NCI-H2227 (cell line): ENCODE measurements around the gene GAS5.
A peak's percentile ranks its signal among the peaks of the same experiment; 100 is the strongest.
"Not testable (repeated sequence)": the region's sequence is repeated elsewhere in the genome, so short reads cannot be mapped to it uniquely, and the experiment has no call there.

Experiments used
- DNase-seq: peaks from one replicate; lab custom pipeline; 2025; ENCODE audit not compliant: unreplicated experiment; lab: John Stamatoyannopoulos, UW

Gene GAS5

DNA sequence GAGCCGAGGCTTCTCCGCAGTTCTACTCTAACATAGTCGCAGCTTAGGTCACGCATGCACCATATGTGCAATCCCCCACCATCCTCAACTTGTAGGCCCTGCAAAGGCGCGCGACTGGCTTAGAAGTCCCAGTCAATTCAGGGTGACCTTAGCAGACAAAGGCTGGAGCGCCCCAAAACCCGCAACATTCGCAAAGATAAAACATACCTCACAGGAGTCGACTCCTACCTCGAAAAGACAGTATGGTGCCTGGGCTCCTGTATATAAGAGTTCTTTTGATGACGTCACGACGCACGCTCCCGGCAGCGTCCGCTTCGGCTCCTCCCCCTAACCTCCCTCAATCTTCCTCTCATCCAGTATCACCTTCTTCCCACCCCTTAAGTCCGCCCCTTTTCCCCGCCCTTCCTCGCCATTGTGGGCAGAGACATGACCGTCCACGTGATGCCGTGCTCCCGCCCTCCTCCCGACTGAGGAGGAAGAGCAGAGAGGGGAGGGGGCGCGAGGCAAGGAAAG is at the start of gene GAS5:
GAS5 (minus strand) TSS at position 237 of the 513 bp plus-strand sequence.
- peak; percentile 99 for DNase-seq

GRCh38 chr1:173917149-173917548 is 49.4 kb upstream of the GAS5 start, which contains the start of gene SERPINC1:
Gene SERPINC1 (minus strand): TSS chr1:173917327. CDS start chr1:173917259, 68 bp downstream.
- no peak for DNase-seq

- no peak for DNase-seq
Observed at GRCh38 chr1:173916667-173917066, 48.9 kb upstream of the GAS5 start.

DNA sequence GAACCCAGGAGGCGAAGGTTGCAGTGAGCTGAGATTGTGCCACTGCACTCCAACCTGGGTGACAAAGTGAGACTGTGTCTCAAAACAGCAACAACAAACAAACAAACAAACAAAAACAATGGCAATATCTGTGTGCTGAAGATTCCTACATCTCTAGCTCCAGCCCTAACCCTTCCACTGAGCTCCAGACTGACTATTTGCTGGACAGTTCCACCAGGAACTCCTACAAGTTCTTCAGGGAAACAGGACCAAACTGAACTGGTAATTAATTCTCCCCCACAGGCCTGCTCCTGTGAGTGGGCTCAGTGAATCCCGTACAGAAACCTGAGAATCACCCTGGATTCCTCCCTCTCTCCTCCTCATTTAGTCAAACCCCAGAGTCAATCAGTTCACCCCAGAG is 47.8 kb upstream of the GAS5 start:
- no peak for DNase-seq

GRCh38 chr1:173914366-173914871 is 46.6 kb upstream of the GAS5 start:
- DNase-seq, result no peak

- no peak for DNase-seq
Observed at GRCh38 chr1:173913111-173913510, 45.3 kb upstream of the GAS5 start.

DNA sequence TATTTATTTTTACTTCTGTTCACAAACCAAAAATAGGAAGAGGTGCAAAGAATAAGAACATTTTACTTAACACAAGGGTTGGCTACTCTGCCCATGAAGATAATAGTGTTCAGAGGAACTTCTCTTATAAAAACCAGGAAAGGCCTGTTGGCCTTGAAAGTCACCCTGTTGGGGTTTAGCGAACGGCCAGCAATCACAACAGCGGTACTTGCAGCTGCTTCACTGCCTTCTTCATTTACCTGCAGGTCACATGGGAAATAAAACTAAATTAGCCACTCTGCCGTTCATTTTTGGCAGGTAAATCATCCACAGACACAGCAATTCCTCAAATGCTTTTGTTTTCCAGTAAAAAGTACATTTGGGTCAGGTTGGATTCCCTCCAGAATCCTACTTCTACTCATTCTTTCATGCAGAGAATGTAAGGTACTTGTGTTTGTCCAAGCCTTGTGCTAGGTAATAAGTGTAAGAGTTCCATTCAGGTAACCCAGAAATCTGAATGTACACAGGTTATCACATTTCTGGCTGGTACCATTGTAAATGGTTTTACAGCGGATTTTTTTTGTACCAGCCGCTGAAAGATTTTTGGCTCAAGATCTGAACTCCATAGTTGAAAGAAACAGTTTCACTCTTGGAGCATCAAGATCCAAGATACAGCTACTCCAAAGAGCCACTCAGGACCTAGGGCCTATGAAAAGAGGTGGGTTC is 36.2 kb upstream of the GAS5 start:
- DNase-seq, result no peak

- DNase-seq, result no peak
Observed at GRCh38 chr1:173900992-173901391, 33.2 kb upstream of the GAS5 start.

- DNase-seq, result no peak
Observed at GRCh38 chr1:173900427-173900826, 32.6 kb upstream of the GAS5 start.

GRCh38 chr1:173894189-173894588 is 26.4 kb upstream of the GAS5 start:
- DNase-seq, result no peak

GRCh38 chr1:173893611-173894010 is 25.8 kb upstream of the GAS5 start:
- DNase-seq, result no peak

- no peak for DNase-seq
Observed at GRCh38 chr1:173889885-173890284, 22.1 kb upstream of the GAS5 start.

DNA sequence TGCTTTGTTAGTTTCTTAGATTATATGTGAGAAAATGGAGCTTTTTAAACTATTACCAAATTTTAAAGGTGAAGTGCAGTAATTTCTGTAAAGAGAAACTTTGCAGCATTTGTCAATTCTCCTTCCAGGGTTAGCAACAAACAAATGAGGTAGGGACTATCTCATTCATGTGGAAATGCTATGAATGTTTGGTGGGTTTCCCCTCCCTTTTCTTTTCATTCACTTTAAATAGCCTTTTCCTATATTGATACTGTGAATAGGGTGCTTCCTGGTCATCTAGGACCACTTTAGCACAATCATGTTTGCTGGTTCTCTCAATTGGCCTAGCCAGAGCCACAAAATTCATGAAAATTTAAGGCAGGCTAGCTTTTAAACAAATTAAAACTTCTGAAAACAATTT is 21.0 kb upstream of the GAS5 start:
- DNase-seq, result no peak

DNA sequence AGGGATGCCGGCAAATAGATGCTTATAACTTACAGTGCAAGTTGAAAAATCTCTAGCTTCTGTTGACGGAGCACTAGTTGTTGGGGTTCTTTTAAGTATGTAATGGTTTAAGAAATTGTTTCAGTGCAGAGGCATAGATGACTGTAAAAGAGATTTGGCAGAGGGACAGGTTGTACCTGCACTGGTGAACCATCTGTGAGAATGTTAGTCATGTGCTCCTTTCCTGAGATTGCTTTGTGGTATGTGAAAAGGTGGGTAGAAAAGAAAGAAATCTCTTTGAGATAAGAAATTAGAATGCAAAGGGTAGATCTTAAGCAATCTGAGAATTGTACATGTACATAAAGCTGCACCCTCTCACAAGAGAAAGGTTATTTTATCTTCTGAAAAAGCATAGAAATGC is 19.8 kb upstream of the GAS5 start:
- DNase-seq, result no peak

DNA sequence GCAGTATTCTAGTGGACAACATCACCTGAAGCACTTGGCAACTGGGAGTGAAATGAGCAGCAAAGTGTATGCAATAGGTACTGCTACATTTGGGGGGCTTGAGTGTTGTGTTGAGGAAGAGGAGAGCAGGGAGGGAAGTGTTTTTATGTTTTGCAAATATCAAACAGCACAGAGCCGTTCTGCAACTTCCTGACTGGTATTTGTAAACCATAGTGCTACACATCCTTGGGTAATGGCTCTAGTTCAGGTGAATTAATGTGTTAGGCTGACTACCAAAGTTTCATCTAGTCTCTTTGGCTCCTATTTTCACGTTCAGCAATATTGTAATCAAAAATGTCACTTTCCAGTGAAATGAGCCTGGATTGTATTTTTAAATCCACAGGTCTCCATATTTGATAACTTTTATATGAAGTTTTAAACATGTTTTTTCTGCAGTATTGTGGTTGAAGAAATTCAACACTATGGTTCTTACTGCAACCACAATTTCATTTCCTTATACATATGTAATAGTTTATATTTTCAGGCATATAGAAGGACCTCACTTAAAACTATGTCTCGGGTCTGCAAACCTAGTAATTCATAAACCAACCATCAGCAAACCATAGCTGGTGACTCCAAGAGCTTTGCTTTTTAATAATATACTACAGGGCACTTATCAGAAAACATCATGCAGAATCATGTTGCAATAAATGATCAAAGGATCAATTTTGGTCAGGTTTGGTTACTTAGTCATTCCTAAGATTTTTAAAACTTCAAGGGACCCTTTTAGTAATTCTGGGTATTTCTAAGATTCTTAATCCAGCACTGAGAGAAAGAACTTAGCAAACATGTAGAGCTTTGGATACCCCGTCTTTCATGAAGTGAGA is 19.2 kb upstream of the GAS5 start:
- no peak for DNase-seq

GRCh38 chr1:173884701-173885100 is 16.9 kb upstream of the GAS5 start:
- no peak for DNase-seq

DNA sequence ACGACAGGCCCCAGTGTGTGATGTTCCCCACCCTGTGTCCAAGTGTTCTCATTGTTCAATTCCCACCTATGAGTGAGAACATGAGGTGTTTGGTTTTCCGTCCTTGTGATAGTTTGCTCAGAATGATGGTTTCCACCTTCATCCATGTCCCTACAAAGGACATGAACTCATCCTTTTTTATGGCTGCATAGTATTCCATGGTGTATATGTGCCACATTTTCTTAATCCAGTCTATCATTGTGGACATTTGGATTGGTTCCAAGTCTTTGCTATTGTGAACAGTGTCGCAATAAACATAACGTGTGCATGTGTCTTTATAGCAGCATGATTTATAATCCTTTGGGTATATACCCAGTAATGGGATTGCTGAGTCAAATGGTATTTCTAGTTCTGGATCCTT is 13.3 kb upstream of the GAS5 start:
- not testable (repeated sequence) for DNase-seq

- DNase-seq, result no peak
Observed at GRCh38 chr1:173878251-173878650, 10.5 kb upstream of the GAS5 start.

- DNase-seq, result no peak
Observed at GRCh38 chr1:173876732-173877131, 8.9 kb upstream of the GAS5 start.

- no peak for DNase-seq
Observed at GRCh38 chr1:173871500-173871899, 3.7 kb upstream of the GAS5 start.

DNA sequence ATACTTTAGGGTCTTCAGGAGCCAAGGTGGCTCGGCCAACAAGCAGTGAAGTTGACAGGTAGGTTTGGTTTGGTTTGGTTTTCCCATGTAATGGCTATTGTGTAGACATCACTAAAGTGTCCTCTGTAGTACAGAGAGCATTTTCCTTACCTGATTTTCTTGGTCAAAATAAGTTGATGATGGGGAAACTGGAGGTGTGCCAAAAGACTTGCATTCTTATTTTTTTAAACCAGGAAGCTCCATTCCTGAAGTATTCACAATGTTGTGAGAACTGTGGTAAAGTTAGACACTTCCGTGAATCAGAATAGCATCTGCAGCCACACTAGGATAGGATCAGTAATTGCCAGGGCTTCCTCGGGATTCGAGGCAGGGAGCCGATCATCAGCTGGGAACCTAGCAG is 3.3 kb upstream of the GAS5 start:
- no peak for DNase-seq
